WTC11 (cell line): ENCODE measurements around the gene SMIM24. TPM values are rescaled to one million over a fixed set of nuclear protein-coding genes. Genes with fewer than 3 reads are reported as not detected.

Source experiments
- ATAC-seq: fragments of 200-7000 bp; cut with Tn5 transposase; 2 replicates; pipeline ENCODE4 v1.10.0; 2021; ENCODE audit warnings: mild to moderate bottlenecking, moderate library complexity
- CTCF ChIA-PET: fragments of 300-600 bp; sonication (Branson Sonifier 250); formaldehyde crosslinking; loops from one replicate; lab custom pipeline; 2021; ENCODE audit warnings: antibody characterized with exemption; lab: Charles Lee
- POLR2A ChIA-PET: fragments of 350-600 bp; sonication (Branson Sonifier 250); formaldehyde crosslinking; loops from one replicate; lab custom pipeline; 2021; ENCODE audit warnings: antibody characterized with exemption; lab: Charles Lee
- DNase-seq: peaks from one replicate; pipeline ENCODE4 v3.0.0; 2021; ENCODE audit warnings: low spot score
- H3K27ac Mint-ChIP-seq: 2 replicates; pipeline ENCODE4 v1.8.0; 2021; ENCODE audit warnings: mixed read lengths
- H3K27me3 Mint-ChIP-seq: 2 replicates; pipeline ENCODE4 v1.8.0; 2021; ENCODE audit warnings: low read depth, mild to moderate bottlenecking, moderate library complexity, mixed read lengths
- H3K36me3 Mint-ChIP-seq: 2 replicates; pipeline ENCODE4 v1.8.0; 2021; ENCODE audit warnings: mixed read lengths
- H3K4me1 Mint-ChIP-seq: 2 replicates; pipeline ENCODE4 v1.8.0; 2022; ENCODE audit warnings: mixed read lengths
- H3K4me3 Mint-ChIP-seq: 2 replicates; pipeline ENCODE4 v1.8.0; 2021; ENCODE audit warnings: mild to moderate bottlenecking, moderate library complexity, mixed read lengths
- H3K9me3 Mint-ChIP-seq: 2 replicates; pipeline ENCODE4 v1.8.0; 2021; ENCODE audit warnings: mixed read lengths
- AFF4 ChIP-seq: sonication (generic); formaldehyde crosslinking; IDR thresholded peaks from 2 replicates; pipeline ENCODE4 v1.8.1; 2023; ENCODE audit warnings: mild to moderate bottlenecking, missing genetic modification reagents, borderline replicate concordance
- CREM ChIP-seq: sonication (generic); formaldehyde crosslinking; IDR thresholded peaks from 2 replicates; pipeline ENCODE4 v1.8.1; 2022; ENCODE audit warnings: mild to moderate bottlenecking, missing genetic modification reagents, moderate library complexity
- EMX1 ChIP-seq: fragments of 250-450 bp; sonication (Bioruptor Pico); IDR thresholded peaks from 2 replicates; pipeline ENCODE4 v1.8.0; 2021; ENCODE audit warnings: mild to moderate bottlenecking
- FOXP4 ChIP-seq: sonication (generic); formaldehyde crosslinking; IDR thresholded peaks from 2 replicates; pipeline ENCODE4 v1.8.0; 2022; ENCODE audit warnings: mild to moderate bottlenecking, missing genetic modification reagents
- GABPB1 ChIP-seq: sonication (generic); formaldehyde crosslinking; IDR thresholded peaks from 2 replicates; pipeline ENCODE4 v1.8.1; 2023; ENCODE audit warnings: mild to moderate bottlenecking, missing genetic modification reagents
- GTF2I ChIP-seq: fragments of 250-450 bp; sonication (Bioruptor Pico); conservative IDR thresholded peaks from 2 replicates; pipeline ENCODE4 v1.4.0; 2021; ENCODE audit warnings: mild to moderate bottlenecking
- IRF1 ChIP-seq: sonication (generic); formaldehyde crosslinking; IDR thresholded peaks from 2 replicates; pipeline ENCODE4 v1.8.0; 2023; ENCODE audit warnings: missing genetic modification reagents
- NFYB ChIP-seq: sonication (generic); formaldehyde crosslinking; conservative IDR thresholded peaks from 2 replicates; pipeline ENCODE4 v1.8.0; 2022; ENCODE audit warnings: low read depth, missing genetic modification reagents
- NR1H2 ChIP-seq: sonication (generic); formaldehyde crosslinking; IDR thresholded peaks from 2 replicates; pipeline ENCODE4 v1.9.0; 2021; ENCODE audit warnings: mild to moderate bottlenecking, moderate library complexity, missing genetic modification reagents
- SP1 ChIP-seq: sonication (generic); formaldehyde crosslinking; conservative IDR thresholded peaks from 2 replicates; pipeline ENCODE4 v1.8.1; 2022; ENCODE audit warnings: missing genetic modification reagents
- ZNF425 ChIP-seq: fragments of 250-450 bp; sonication (Bioruptor Pico); conservative IDR thresholded peaks from 2 replicates; pipeline ENCODE4 v1.9.0; 2021; ENCODE audit warnings: mild to moderate bottlenecking
- ZNF532 ChIP-seq: fragments of 250-450 bp; sonication (Bioruptor Pico); IDR thresholded peaks from 2 replicates; pipeline ENCODE4 v1.9.0; 2021; ENCODE audit warnings: mild to moderate bottlenecking, borderline replicate concordance
- total RNA-seq: library from RNA; stranded (reverse); gene quantifications from 3 replicates; pipeline ENCODE4 v1.2.3, GENCODE V29; 2021

SMIM24 gene
- total RNA-seq, 1 experiment from 2014 or later = 2.8 TPM

- no peak for ATAC-seq
- DNase-seq = no peak
- no peak overlapping the region for H3K27ac Mint-ChIP-seq
- CTCF ChIA-PET = no interaction called here
- TF ChIP-seq NFYB (CRISPR knock-in tag) = no peak
- no peak for TF ChIP-seq IRF1 (CRISPR knock-in tag)
- TF ChIP-seq AFF4 = no peak
- POLR2A ChIA-PET = no interaction called here
- H3K36me3 Mint-ChIP-seq = no peaks in the 10 kb centered on the region
- peaks cover 16% of the 10 kb centered on the region for H3K27me3 Mint-ChIP-seq
- peaks cover 11% of the 10 kb centered on the region for H3K4me1 Mint-ChIP-seq
- no peak overlapping the region for H3K4me3 Mint-ChIP-seq
- H3K9me3 Mint-ChIP-seq = no peaks in the 10 kb centered on the region
Measured at GRCh38 chr19:3455393-3455955, 24.9 kb downstream of the SMIM24 start.

- ChIA-PET POLR2A (no interaction called here), CTCF (no interaction called here)
- ATAC-seq (no peak), DNase-seq (no peak)
- H3K4me3 Mint-ChIP-seq = no peak overlapping the region
- H3K27me3 Mint-ChIP-seq = peaks cover 10% of the 10 kb centered on the region
- no peaks in the 10 kb centered on the region for H3K9me3 Mint-ChIP-seq
- H3K36me3 Mint-ChIP-seq = no peaks in the 10 kb centered on the region
- peaks cover 10% of the 10 kb centered on the region for H3K4me1 Mint-ChIP-seq
- H3K27ac Mint-ChIP-seq = no peak overlapping the region
- TF ChIP-seq GTF2I (CRISPR knock-in tag) (no peak), EMX1 (CRISPR knock-in tag) (no peak), FOXP4 (no peak), CREM (CRISPR knock-in tag) (no peak), GABPB1 (CRISPR knock-in tag) (no peak), AFF4 (no peak), ZNF532 (CRISPR knock-in tag) (no peak), ZNF425 (CRISPR knock-in tag) (no peak), SP1 (CRISPR knock-in tag) (no peak), NR1H2 (CRISPR knock-in tag) (no peak)
Measured at GRCh38 chr19:3454656-3455392, 25.5 kb downstream of the SMIM24 start.
